ENCODE results near the gene SIRPA.

The SIRPA gene

DNA sequence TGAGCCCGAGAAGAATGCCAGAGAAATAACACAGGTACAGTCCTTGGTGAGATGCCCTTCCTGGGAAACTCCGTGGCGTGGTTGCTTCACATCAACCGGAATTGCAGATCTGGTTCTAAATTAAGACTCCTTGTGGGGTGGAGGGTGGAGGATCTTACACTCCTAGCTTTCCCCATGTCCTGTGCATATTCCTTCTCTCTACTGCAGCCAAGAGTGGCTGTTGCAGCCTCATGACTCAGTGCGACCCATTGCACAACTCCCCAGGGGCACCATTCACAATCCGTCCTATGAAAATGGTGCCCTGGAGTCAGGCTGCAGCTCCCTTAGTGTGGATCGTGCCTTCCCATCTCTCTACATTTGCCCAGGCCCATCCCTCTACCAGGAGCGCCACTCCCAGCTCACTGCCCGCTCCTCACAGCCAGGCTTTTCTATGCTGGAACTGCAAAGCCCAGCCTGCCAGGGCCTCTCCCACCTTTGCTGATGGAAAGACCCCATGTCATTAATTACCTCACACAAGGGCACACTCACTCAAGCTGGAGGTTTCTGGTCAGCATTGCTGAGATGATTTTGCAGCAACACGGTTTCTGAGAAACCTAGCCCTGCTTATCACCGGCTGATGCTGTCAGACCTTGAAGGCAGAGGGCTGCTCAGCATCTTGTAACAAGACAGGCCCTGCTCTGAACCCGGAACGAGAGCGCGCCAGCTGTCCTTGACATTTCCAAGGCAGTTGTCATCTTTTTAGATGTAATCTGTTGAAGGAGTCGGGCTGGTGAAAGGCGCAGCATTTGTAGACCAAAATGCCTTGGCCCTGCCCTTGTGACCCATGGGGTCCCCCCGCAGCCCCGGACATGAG lies 39.7 kb downstream of the SIRPA start:
- DNase-seq: no peak

- DNase-seq: no peak
Measured at GRCh38 chr20:1935696-1936366, 40.6 kb downstream of the SIRPA start.

DNA sequence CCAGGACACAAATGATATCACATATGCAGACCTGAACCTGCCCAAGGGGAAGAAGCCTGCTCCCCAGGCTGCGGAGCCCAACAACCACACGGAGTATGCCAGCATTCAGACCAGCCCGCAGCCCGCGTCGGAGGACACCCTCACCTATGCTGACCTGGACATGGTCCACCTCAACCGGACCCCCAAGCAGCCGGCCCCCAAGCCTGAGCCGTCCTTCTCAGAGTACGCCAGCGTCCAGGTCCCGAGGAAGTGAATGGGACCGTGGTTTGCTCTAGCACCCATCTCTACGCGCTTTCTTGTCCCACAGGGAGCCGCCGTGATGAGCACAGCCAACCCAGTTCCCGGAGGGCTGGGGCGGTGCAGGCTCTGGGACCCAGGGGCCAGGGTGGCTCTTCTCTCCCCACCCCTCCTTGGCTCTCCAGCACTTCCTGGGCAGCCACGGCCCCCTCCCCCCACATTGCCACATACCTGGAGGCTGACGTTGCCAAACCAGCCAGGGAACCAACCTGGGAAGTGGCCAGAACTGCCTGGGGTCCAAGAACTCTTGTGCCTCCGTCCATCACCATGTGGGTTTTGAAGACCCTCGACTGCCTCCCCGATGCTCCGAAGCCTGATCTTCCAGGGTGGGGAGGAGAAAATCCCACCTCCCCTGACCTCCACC lies 42.2 kb downstream of the SIRPA start:
- DNase-seq: no peak

- no peak for DNase-seq
Measured at GRCh38 chr20:1938464-1939269, 43.5 kb downstream of the SIRPA start.

DNA sequence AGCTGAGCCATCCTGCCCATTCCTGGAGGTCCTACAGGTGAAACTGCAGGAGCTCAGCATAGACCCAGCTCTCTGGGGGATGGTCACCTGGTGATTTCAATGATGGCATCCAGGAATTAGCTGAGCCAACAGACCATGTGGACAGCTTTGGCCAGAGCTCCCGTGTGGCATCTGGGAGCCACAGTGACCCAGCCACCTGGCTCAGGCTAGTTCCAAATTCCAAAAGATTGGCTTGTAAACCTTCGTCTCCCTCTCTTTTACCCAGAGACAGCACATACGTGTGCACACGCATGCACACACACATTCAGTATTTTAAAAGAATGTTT lies 44.0 kb downstream of the SIRPA start:
- DNase-seq: no peak

GRCh38 chr20:1940581-1940980 lies 45.4 kb downstream of the SIRPA start:
- DNase-seq: no peak

- no peak for DNase-seq
Measured at GRCh38 chr20:1941226-1941625, 46.0 kb downstream of the SIRPA start.

- DNase-seq: no peak
Measured at GRCh38 chr20:1942061-1942460, 46.9 kb downstream of the SIRPA start.

DNA sequence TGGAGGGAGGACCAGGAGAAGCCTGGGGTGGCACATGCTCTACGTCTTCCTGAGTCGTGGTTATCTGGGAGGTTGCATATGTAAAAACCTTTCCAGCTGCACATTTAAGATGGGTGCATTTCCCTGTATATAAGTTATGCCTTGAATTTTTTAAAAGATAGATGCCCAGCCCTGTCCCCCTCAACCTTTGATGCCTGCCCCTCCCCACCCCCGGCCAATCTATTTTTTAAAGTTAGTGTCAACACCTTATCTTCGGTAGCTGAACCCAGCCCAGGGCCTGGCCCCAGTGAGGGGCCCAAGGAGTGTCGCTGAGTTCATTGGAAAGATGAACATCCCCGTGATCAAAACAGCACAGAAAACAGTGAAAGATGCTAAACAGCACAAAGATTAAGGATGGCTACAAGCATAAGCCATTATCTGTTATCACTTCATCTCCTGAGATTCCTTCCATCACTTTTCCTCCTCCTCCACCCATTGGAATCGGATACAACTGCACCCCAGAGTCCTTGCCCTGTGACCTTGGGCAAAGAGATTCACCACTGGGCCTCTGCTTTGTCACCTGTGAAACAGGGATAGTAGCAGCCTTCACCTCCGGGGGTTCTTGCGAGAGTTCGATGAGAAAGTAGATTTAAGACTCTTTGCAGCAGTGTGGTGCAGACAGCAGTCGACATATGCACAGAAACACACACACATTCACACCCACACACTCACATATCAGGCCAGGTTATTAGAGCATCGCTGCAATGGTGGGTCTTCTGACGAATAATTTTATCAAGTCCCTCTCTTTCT lies 47.5 kb downstream of the SIRPA start:
- DNase-seq: no peak

GRCh38 chr20:1943275-1944002 lies 48.2 kb downstream of the SIRPA start:
- no peak for DNase-seq

GRCh38 chr20:1944345-1945091 lies 49.3 kb downstream of the SIRPA start:
- no peak for DNase-seq

GRCh38 chr20:1945134-1945618 lies 50.0 kb downstream of the SIRPA start:
- DNase-seq: no peak

DNA sequence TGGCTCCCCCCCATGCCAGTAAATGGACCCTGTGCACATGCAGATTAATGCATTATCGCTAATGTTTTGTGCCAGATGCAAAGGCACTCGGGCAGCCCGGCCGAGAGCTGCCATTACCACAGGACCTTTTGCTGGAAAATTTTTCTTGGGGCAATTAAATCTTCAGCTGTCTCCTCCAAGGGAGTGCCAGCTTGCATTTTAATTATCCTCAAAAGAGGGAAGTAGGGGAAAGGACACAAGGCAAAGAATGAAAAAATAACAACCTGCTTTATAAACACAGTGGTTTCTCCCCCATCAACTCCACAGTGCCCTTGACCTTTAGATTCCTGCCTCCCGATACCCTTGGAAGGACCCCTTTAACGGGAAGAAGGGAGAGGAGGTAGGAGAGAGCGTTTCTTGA lies 50.5 kb downstream of the SIRPA start:
- DNase-seq: no peak

DNA sequence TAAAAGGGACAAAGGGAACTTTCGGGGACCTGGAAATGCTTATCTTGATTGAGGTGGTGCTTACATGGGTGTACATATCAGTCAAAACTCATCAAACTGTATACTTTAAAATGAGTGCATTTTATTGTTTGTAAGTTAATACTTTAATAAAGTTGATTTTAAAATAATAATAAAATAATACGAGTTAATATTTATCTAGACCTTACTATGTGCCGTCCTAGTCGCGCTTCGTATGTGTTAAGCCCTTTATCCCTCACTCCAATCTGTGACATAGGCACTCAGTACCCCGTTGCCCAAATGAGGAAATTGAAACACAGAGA lies 51.2 kb downstream of the SIRPA start:
- DNase-seq: no peak

DNA sequence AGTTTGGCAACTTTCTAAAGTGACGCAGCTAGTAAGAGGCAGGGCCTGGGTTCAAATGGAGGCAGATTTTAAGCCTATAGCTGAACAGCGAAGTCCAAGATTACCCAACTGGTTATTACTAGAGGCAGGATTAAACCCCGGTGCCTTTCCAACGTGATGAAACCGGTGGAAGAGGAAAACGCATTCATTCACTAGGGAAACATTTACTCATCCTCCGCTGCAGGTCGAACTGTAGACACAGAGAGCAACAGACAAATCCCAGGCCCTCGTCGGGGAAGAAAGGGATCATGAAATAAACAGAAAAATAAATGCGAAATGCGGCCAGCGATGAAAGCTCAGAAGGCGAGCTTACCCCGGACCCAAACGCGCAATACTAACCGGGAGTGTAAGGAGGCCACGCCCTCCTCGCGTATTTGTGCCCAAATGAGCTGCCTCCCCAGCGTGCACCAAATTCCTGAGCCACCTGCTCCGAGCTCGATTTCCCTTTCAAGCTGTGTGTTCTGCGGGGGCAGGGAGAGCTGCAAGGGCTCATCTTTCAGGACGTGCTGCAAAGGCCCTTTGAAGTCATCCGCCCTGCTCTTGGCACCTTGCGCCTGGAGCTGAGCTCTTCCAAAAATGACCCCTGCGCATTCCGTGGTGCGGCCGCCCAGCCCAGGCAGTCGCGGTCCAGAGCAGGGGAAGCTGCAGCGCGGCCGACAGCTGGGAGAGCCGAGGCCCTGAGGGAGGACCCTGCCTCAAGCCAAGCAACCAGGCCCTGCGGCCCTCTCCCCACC lies 51.7 kb downstream of the SIRPA start:
- DNase-seq: no peak

GRCh38 chr20:1947535-1947846 lies 52.3 kb downstream of the SIRPA start:
- DNase-seq: no peak

DNA sequence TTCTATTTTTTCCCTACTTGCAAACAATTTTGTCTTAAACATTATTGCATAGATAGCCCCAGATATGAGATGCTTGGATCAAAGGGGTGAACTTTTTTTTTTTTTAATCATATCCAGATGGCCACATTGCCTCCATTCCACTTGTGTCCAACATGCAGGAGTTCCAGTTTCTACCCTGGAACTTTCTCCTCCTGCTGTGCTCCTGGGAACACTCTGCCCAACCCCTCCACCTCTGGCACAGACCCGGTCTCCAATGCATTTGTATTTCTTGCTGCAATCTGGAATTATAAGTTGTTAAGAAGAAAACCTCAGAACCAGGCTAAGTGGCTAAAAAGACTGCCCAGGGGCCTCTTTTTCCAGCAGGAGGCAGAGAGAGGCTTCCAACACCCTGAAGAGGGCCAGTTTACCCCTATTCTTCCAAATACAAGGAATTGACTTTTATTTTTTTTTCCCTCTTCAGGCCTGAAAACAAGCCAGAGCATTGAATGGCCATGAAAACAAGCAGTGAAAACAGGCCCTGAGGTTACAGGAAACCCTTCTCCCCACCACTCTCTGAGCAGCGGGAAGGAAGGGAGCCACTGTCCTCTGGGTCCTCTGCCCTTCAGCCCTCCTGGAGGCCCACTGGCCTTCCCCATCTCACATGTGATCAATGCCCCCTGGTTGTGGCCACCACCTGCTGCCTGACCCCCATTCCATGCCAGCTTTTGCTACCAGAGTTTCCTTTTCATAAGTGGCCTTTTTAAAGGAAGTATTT lies 54.3 kb downstream of the SIRPA start:
- DNase-seq: no peak

DNA sequence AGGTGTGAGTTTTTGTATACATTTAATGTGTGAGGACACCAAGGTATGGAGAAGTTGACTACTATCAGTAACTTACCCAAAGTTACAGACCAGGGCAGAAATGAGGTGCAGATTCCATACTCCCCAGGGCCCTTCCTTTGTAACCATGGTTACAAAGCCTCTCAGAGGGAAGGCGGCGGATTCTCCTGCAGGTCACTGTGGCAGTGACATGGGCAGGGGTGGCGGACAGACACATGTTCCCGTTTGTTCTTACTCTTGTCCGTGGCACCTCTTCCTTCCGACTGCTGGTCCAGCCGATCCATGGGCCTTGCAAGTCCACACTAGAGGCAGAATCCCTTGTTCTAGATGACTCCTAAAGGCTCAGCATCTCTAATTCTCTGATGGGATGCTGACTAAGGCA lies 55.6 kb downstream of the SIRPA start:
- no peak for DNase-seq

- DNase-seq: no peak
Measured at GRCh38 chr20:1951436-1952115, 56.4 kb downstream of the SIRPA start.
